Measurements from ENCODE around the gene SLC25A53. TPM values are rescaled to one million over a fixed set of nuclear protein-coding genes. Genes with fewer than 3 reads are reported as not detected.
A peak's percentile ranks its signal among the peaks of the same experiment; 100 is the strongest.

Gene SLC25A53
- total RNA-seq, 1 experiment from 2014 or later, result 6.6 TPM

DNA sequence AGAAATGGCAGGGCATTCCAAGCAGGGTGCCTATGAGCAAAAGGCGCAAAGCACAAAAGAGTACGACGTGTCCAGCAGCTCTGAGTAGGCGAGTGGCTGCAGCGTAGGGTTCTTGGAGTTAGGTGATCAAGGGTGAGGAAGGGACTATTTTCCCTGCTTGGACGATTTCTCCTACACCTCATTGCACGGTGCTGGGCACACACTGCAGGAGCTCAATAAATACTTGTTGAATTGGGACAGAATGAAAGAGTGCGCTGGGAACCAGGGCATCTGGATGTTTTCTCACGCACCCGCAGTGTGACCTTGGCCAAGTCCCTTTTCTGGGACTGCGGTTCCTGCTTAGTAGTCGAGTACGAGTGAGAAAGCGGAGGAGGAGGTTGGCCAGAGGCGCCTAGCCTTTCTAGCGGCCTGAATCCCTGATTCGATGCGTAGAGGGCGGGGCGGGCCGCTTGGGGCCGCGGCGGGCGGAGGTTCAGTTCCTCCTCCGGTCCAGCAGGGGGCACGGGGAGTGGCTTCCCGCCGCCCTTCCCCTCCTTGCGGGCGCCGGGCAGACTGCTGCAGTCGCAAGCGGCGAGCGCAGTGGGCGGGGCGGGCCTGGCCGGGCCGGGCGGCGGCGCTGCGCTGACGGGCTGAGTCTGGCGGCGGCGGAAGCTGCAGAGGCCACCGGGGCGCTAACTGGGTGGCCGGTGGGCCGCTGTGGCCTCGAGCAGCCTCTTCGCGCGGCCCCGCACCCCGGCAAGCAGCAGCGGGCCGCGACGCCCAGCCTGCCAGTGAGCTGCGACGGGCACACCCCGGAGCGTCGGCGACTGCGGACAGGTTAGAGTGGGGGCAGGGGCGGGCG, 9.3 kb upstream of the SLC25A53 start, which contains the start of gene FAM199X:
Gene FAM199X, plus strand, starts transcription at position 560 of the 841 bp plus-strand sequence. CDS start 333 bp downstream, outside the sequence.
- POLR2A ChIA-PET (ENCODE audit: unreplicated experiment), result no interaction called here
- no peaks in the 10 kb centered on the region for H3K27me3 ChIP-seq (ENCODE audit: low read length)
- H3K9ac ChIP-seq (ENCODE audit: low read length), result peak within 1 kb of the TSS; percentile 77
- H3K4me3 ChIP-seq (ENCODE audit: low read length), result peak within 1 kb of the TSS; percentile 87
- peaks cover 11% of the 10 kb centered on the region for H4K20me1 ChIP-seq (ENCODE audit: low read length)
- no peaks in the 10 kb centered on the region for H3F3A ChIP-seq (ENCODE audit: low read length, unreplicated experiment)
- peak; percentile 89 for ATAC-seq
- peaks cover 18% of the 10 kb centered on the region for H3K4me1 ChIP-seq (ENCODE audit: insufficient read depth, low read length)
- H3K9me2 ChIP-seq (replicated peaks; ENCODE audit: low read length), result no peaks in the 10 kb centered on the region
- CTCF ChIA-PET, result no interaction called here
- peak within 1 kb of the TSS; percentile 97 for H3K4me2 ChIP-seq (ENCODE audit: low read length)
- no peak for TF ChIP-seq EZH2 (IDR thresholded peaks at IDR 0.05; ENCODE audit: low read length, unreplicated experiment)
- TF ChIP-seq, protein P1, sequence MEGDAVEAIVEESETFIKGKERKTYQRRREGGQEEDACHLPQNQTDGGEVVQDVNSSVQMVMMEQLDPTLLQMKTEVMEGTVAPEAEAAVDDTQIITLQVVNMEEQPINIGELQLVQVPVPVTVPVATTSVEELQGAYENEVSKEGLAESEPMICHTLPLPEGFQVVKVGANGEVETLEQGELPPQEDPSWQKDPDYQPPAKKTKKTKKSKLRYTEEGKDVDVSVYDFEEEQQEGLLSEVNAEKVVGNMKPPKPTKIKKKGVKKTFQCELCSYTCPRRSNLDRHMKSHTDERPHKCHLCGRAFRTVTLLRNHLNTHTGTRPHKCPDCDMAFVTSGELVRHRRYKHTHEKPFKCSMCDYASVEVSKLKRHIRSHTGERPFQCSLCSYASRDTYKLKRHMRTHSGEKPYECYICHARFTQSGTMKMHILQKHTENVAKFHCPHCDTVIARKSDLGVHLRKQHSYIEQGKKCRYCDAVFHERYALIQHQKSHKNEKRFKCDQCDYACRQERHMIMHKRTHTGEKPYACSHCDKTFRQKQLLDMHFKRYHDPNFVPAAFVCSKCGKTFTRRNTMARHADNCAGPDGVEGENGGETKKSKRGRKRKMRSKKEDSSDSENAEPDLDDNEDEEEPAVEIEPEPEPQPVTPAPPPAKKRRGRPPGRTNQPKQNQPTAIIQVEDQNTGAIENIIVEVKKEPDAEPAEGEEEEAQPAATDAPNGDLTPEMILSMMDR (conservative IDR thresholded peaks at IDR 0.05; ENCODE audit: low read depth, low read length), result peak; percentile 57
- intact Hi-C loops (cut with micrococcal nuclease), result loop anchor here (1.0 kb wide), 1 partner anchor 10 kb away; no protein-coding TSS in a partner anchor
- H2AFZ ChIP-seq (ENCODE audit: low read length), result peak within 1 kb of the TSS; percentile 99
- H3K36me3 ChIP-seq (ENCODE audit: low read depth, low read length), result no peaks in the 10 kb centered on the region
- BruUV-seq (replicated peaks), result no TSS peak
- H3K79me2 ChIP-seq (ENCODE audit: low read length), result peaks cover 48% of the 10 kb centered on the region
- DNase-seq, result peak; percentile 91
- H3K27ac ChIP-seq (ENCODE audit: low read length), result peak within 1 kb of the TSS; percentile 60
- H3K9me3 ChIP-seq (ENCODE audit: low read length), result no peaks in the 10 kb centered on the region

DNA sequence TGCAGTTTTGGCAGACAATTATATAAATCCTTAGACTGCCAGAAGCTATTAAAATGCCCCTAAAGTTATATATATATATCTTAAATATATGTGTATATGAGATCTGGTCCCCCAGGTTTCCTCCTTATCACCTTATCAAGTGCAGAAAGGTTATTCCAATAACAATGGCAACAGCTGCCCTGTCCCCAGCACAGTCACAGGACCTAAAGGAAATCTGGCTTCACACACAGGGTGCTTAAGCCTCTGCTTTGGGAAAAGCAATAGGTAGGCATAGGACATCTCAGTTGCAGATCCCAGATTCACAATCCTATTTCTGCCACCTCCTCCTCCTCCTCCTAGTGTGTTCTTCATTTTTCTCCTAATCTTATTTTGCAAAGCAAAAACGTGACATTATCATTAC, 5.8 kb downstream of the SLC25A53 start:
- no peak overlapping the region for H2AFZ ChIP-seq (ENCODE audit: low read length)
- ChIA-PET POLR2A (ENCODE audit: unreplicated experiment) (no interaction called here), CTCF (no interaction called here)
- H3K79me2 ChIP-seq (ENCODE audit: low read length), result peaks cover 20% of the 10 kb centered on the region
- H3K27me3 ChIP-seq (ENCODE audit: low read length), result no peaks in the 10 kb centered on the region
- intact Hi-C loops (cut with micrococcal nuclease), result no loop called here
- H3K4me1 ChIP-seq (ENCODE audit: insufficient read depth, low read length), result no peaks in the 10 kb centered on the region
- no TSS peak for BruUV-seq (replicated peaks)
- H3K9me2 ChIP-seq (replicated peaks; ENCODE audit: low read length), result no peaks in the 10 kb centered on the region
- H3K9me3 ChIP-seq (ENCODE audit: low read length), result no peaks in the 10 kb centered on the region
- H3K36me3 ChIP-seq (ENCODE audit: low read depth, low read length), result no peaks in the 10 kb centered on the region
- no peak overlapping the region for H3K4me2 ChIP-seq (ENCODE audit: low read length)
- ATAC-seq, result no peak
- H3K4me3 ChIP-seq (ENCODE audit: low read length), result no peak overlapping the region
- TF ChIP-seq EZH2phosphoT487 (IDR thresholded peaks at IDR 0.05; ENCODE audit: borderline replicate concordance, low read length) (no peak), EZH2 (IDR thresholded peaks at IDR 0.05; ENCODE audit: low read length, unreplicated experiment) (no peak)
- TF ChIP-seq, protein P1 (conservative IDR thresholded peaks at IDR 0.05; ENCODE audit: low read depth, low read length), result no peak
- no peak overlapping the region for H3K27ac ChIP-seq (ENCODE audit: low read length)
- DNase-seq, result no peak
- no peaks in the 10 kb centered on the region for H3F3A ChIP-seq (ENCODE audit: low read length, unreplicated experiment)
- H4K20me1 ChIP-seq (ENCODE audit: low read length), result no peaks in the 10 kb centered on the region
- H3K9ac ChIP-seq (ENCODE audit: low read length), result no peak overlapping the region
